ENCODE measurements around the gene VCL. TPM values are rescaled to one million over a fixed set of nuclear protein-coding genes. Genes with fewer than 3 reads are reported as not detected.
A peak's percentile ranks its signal among the peaks of the same experiment; 100 is the strongest.

Gene VCL
- polyA plus RNA-seq, 1 of the 3 experiments (the other 2 are of a cell fraction), result 147 TPM

DNA sequence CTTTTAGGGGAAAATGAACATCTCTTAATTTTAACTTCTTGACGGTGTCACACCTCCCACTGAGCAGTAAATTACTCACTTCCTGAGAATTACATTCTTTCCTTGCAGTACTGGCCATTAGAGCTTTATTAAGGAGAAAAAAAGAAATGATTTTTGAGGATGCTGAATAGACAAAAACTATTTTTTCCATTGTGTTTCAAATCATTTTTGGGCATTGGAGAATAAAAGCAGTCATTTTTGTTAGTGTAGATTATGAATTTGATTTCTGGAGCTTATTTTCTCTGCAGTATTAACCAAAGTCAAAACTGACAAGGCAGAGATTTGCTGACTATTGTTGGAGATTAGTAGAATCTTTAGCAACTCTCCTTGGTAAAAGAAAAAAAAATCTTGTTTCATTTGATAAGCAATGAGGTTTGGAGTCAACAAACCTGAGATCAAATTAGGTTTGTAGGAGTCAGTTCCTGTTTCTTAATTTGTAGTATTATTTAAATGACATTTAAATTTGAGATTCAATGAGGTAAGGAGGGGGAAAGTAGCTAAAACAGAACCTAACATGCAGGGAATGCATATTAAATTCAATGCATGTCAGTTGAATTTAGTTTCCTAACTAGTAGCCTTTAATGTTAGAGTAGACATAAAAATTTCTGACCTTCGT, 82.1 kb downstream of the VCL start:
- Histone ChIP-seq H3K9me3 (no peaks in the 10 kb centered on the region), H3K4me1 (ENCODE audit: control insufficient read depth in 1 of 2, insufficient read depth in 2 of 2, low read depth in 1 of 2, low read length in 1 of 2) (peaks cover 2 to 62% of the 10 kb centered on the region in 2 experiments; a peak in 3 of 4 replicates), H4K20me1 (ENCODE audit: insufficient read depth) (peaks cover 9% of the 10 kb centered on the region), H3K4me3 (ENCODE audit: low read depth in 2 of 2, low read length in 1 of 2) (no peak overlapping the region), H2AFZ (ENCODE audit: low read depth) (no peak overlapping the region), H3K36me3 (replicated peaks in 1 of 2; ENCODE audit: control insufficient read depth in 1 of 2, insufficient read depth in 2 of 2, low read length in 1 of 2) (peaks cover 36 to 57% of the 10 kb centered on the region in 2 experiments), H3K27ac (ENCODE audit: low read depth in 2 of 2, low read length in 1 of 2) (peak overlapping the region; percentile 75 to 82), H3K9ac (peak overlapping the region; percentile 39; the same call in 1 of the 2 replicates), H3F3A (replicated peaks; ENCODE audit: insufficient read depth) (peaks cover 57% of the 10 kb centered on the region), H3K27me3 (ENCODE audit: insufficient read depth) (no peaks in the 10 kb centered on the region), H3K9me2 (no peaks in the 10 kb centered on the region), H3K79me2 (ENCODE audit: insufficient read depth) (peaks cover 94% of the 10 kb centered on the region), H3K4me2 (peak overlapping the region; percentile 48)
- CTCF ChIA-PET, result interaction anchor here (1.1 to 6.2 kb wide), 16 partner anchors 8 to 230 kb away, joined by 4 to 102 read pairs (median 8); no protein-coding TSS in a partner anchor
- 37% methylated on average over 2 of the region's 2 CpGs for WGBS (ENCODE audit: low lambda C conversion rate)
- POLR2A ChIA-PET, result interaction anchor here (0.7 kb wide), 1 partner anchor 11 kb away, joined by 3 read pairs; no protein-coding TSS in a partner anchor
- TF ChIP-seq, protein P1, sequence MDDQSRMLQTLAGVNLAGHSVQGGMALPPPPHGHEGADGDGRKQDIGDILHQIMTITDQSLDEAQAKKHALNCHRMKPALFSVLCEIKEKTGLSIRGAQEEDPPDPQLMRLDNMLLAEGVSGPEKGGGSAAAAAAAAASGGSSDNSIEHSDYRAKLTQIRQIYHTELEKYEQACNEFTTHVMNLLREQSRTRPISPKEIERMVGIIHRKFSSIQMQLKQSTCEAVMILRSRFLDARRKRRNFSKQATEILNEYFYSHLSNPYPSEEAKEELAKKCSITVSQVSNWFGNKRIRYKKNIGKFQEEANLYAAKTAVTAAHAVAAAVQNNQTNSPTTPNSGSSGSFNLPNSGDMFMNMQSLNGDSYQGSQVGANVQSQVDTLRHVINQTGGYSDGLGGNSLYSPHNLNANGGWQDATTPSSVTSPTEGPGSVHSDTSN (IDR thresholded peaks at IDR 0.05), result peak; percentile 20; the same call in 1 of the 2 replicates
- TF ChIP-seq JUND (IDR thresholded peaks at IDR 0.05) (peak; percentile 23; the same call in 1 of the 2 replicates), RAD21 (IDR thresholded peaks at IDR 0.05; ENCODE audit: low read length) (no peak), EZH2phosphoT487 (IDR thresholded peaks at IDR 0.05; ENCODE audit: borderline replicate concordance, low read depth) (no peak), TCF12 (IDR thresholded peaks at IDR 0.05) (peak; percentile 29; the same call in 1 of the 2 replicates), FOSL2 (IDR thresholded peaks at IDR 0.05; ENCODE audit: borderline replicate concordance, low read depth) (peak; percentile 32; the same call in 1 of the 2 replicates)
- DNase-seq, result no peak

DNA sequence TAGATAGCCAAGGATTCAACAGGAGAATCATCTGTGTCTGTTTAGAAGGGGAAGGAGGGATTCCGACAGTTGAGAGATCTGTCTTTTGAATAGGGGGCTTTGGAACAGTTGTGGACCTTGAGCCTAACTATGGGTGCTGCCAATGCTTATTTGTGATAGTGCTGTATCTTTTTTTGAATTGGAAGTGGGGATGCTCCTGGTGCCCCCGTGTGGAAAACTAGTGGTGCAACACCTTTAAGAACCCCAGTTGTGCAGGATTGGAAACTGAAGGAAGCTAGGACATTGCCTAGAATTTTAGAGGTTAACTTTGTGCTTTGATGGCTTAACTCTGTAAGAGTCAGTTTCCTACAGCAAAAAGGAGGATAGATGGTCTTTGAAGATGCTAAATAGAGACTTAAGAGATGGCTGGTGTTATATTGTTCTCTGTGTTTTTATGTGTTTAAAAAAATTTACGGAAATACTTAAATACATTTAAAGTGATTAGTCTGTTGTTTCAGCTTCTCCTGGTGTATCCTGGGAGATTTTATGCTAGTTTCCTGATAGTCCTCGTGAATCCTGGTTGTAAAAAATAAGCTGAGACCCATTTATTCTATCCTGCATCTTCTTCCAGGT, 83.4 kb downstream of the VCL start:
- no peaks in the 10 kb centered on the region for H3K9me2 ChIP-seq
- 57% methylated on average over 4 of the region's 4 CpGs for WGBS (ENCODE audit: low lambda C conversion rate)
- H2AFZ ChIP-seq (ENCODE audit: low read depth), result no peak overlapping the region
- POLR2A ChIA-PET, result interaction anchor here (0.9 kb wide), 1 partner anchor 195 kb away, joined by 4 read pairs; no protein-coding TSS in a partner anchor
- H3K27ac ChIP-seq (ENCODE audit: low read depth in 2 of 2, low read length in 1 of 2), result peak overlapping the region; percentile 75 to 82; a peak in 3 of 4 replicates
- 0 out of 2 replicates have a peak overlapping the region, but pooled peaks have one; percentile 48 for H3K4me2 ChIP-seq
- H3K36me3 ChIP-seq (replicated peaks in 1 of 2; ENCODE audit: control insufficient read depth in 1 of 2, insufficient read depth in 2 of 2, low read length in 1 of 2), result peaks cover 30 to 58% of the 10 kb centered on the region in 2 experiments
- no peaks in the 10 kb centered on the region for H3K27me3 ChIP-seq (ENCODE audit: insufficient read depth)
- H4K20me1 ChIP-seq (ENCODE audit: insufficient read depth), result peaks cover 9% of the 10 kb centered on the region
- H3K79me2 ChIP-seq (ENCODE audit: insufficient read depth), result peaks cover 91% of the 10 kb centered on the region
- H3K4me1 ChIP-seq (ENCODE audit: control insufficient read depth in 1 of 2, insufficient read depth in 2 of 2, low read depth in 1 of 2, low read length in 1 of 2), result peaks cover 2 to 57% of the 10 kb centered on the region in 2 experiments; a peak in 3 of 4 replicates
- no peak overlapping the region; a peak in 1 of 4 replicates for H3K4me3 ChIP-seq (ENCODE audit: low read depth in 2 of 2, low read length in 1 of 2)
- DNase-seq, result peak; percentile 70
- H3K9ac ChIP-seq, result 0 out of 2 replicates have a peak overlapping the region, but pooled peaks have one; percentile 39
- CTCF ChIA-PET, result interaction anchor here (0.6 to 6.2 kb wide), 49 partner anchors 10 to 334 kb away, joined by 3 to 102 read pairs (median 4); no protein-coding TSS in a partner anchor
- H3K9me3 ChIP-seq, result no peaks in the 10 kb centered on the region
- H3F3A ChIP-seq (replicated peaks; ENCODE audit: insufficient read depth), result peaks cover 57% of the 10 kb centered on the region
- TF ChIP-seq, protein P1 (IDR thresholded peaks at IDR 0.05), result no peak
- TF ChIP-seq RAD21 (IDR thresholded peaks at IDR 0.05; ENCODE audit: low read length), result peak; percentile 83
- TF ChIP-seq YY1 (IDR thresholded peaks at IDR 0.05; ENCODE audit: low read depth), result no peak
- no peak for TF ChIP-seq JUND (IDR thresholded peaks at IDR 0.05)
- TF ChIP-seq, protein P2, sequence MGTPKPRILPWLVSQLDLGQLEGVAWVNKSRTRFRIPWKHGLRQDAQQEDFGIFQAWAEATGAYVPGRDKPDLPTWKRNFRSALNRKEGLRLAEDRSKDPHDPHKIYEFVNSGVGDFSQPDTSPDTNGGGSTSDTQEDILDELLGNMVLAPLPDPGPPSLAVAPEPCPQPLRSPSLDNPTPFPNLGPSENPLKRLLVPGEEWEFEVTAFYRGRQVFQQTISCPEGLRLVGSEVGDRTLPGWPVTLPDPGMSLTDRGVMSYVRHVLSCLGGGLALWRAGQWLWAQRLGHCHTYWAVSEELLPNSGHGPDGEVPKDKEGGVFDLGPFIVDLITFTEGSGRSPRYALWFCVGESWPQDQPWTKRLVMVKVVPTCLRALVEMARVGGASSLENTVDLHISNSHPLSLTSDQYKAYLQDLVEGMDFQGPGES (IDR thresholded peaks at IDR 0.05; ENCODE audit: low read depth, low read length), result no peak
- no peak for TF ChIP-seq TEAD4 (IDR thresholded peaks at IDR 0.05; ENCODE audit: borderline replicate concordance, insufficient read depth)
- TF ChIP-seq TCF12 (IDR thresholded peaks at IDR 0.05), result no peak
- TF ChIP-seq FOSL2 (IDR thresholded peaks at IDR 0.05; ENCODE audit: borderline replicate concordance, low read depth), result no peak
- no peak for TF ChIP-seq CHD2 (IDR thresholded peaks at IDR 0.05; ENCODE audit: low read length, partially characterized antibody)
- TF ChIP-seq GATA2 (CRISPR knock-in tag; IDR thresholded peaks at IDR 0.05), result no peak
- TF ChIP-seq SMC3 (IDR thresholded peaks at IDR 0.05; ENCODE audit: low read depth, low read length), result peak; percentile 81
- TF ChIP-seq, protein P3, sequence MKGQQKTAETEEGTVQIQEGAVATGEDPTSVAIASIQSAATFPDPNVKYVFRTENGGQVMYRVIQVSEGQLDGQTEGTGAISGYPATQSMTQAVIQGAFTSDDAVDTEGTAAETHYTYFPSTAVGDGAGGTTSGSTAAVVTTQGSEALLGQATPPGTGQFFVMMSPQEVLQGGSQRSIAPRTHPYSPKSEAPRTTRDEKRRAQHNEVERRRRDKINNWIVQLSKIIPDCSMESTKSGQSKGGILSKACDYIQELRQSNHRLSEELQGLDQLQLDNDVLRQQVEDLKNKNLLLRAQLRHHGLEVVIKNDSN (IDR thresholded peaks at IDR 0.05; ENCODE audit: borderline replicate concordance, low read depth), result no peak
- TF ChIP-seq GABPA (IDR thresholded peaks at IDR 0.05; ENCODE audit: low read depth), result no peak
- no peak for TF ChIP-seq RFX5 (IDR thresholded peaks at IDR 0.05; ENCODE audit: low read length)
- TF ChIP-seq, protein P4, sequence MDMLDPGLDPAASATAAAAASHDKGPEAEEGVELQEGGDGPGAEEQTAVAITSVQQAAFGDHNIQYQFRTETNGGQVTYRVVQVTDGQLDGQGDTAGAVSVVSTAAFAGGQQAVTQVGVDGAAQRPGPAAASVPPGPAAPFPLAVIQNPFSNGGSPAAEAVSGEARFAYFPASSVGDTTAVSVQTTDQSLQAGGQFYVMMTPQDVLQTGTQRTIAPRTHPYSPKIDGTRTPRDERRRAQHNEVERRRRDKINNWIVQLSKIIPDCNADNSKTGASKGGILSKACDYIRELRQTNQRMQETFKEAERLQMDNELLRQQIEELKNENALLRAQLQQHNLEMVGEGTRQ (IDR thresholded peaks at IDR 0.05; ENCODE audit: borderline replicate concordance, low read depth, low read length), result no peak

Data from SK-N-SH (cell line).